Loucy (cell line): ENCODE data around the gene GOLGA5.

Source experiments
- CTCF ChIP-seq: fragments of 200-600 bp; sonication (generic); conservative IDR thresholded peaks from 2 replicates; pipeline ENCODE4 v1.5.1; 2014; ENCODE audit warnings: mild to moderate bottlenecking, antibody characterized with exemption, low read length
- EZH2phosphoT487 ChIP-seq: fragments of 200-600 bp; IDR thresholded peaks from 2 replicates; pipeline ENCODE4 v1.6.1; 2018; ENCODE audit warnings: antibody characterized with exemption, mild to moderate bottlenecking, moderate library complexity, borderline replicate concordance

- TF ChIP-seq CTCF (no peak), EZH2phosphoT487 (no peak)
These were observed 86.2 kb downstream of the GOLGA5 start for GRCh38 chr14:92880351-92880750.
